ENCODE data around the gene NREP.

DNA sequence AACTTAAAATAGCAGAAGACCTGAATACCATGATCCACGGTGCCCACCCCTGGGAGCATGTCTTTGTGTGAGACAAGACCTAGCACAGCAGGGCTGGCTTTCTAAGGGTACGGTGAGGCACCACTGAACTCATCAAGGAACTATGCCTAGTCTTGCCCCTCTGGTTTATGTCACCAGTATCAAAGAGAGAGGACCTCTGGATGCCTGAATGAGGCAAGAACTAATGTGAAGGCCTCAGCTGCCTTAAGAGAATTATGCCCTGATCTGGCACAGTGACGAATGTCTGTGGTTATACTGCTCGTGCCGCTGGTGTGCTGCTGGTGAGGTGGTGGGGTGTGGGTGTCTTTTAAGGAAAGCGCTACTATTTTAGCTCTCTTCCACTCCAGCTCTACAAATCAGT lies 23.0 kb downstream of the NREP start:
- TF ChIP-seq, protein P1, sequence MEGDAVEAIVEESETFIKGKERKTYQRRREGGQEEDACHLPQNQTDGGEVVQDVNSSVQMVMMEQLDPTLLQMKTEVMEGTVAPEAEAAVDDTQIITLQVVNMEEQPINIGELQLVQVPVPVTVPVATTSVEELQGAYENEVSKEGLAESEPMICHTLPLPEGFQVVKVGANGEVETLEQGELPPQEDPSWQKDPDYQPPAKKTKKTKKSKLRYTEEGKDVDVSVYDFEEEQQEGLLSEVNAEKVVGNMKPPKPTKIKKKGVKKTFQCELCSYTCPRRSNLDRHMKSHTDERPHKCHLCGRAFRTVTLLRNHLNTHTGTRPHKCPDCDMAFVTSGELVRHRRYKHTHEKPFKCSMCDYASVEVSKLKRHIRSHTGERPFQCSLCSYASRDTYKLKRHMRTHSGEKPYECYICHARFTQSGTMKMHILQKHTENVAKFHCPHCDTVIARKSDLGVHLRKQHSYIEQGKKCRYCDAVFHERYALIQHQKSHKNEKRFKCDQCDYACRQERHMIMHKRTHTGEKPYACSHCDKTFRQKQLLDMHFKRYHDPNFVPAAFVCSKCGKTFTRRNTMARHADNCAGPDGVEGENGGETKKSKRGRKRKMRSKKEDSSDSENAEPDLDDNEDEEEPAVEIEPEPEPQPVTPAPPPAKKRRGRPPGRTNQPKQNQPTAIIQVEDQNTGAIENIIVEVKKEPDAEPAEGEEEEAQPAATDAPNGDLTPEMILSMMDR (conservative IDR thresholded peaks at IDR 0.05), result no peak
- no peak for TF ChIP-seq EZH2 (IDR thresholded peaks at IDR 0.05; ENCODE audit: low read depth)
